ENCODE measurements around the gene PLEKHG5. TPM values are rescaled to one million over a fixed set of nuclear protein-coding genes. Genes with fewer than 3 reads are reported as not detected.
A peak's percentile ranks its signal among the peaks of the same experiment; 100 is the strongest.
"Not testable (repeated sequence)": the region's sequence is repeated elsewhere in the genome, so short reads cannot be mapped to it uniquely, and the experiment has no call there.

Gene PLEKHG5
- total RNA-seq, 1 experiment from 2014 or later: 20.4 TPM

DNA sequence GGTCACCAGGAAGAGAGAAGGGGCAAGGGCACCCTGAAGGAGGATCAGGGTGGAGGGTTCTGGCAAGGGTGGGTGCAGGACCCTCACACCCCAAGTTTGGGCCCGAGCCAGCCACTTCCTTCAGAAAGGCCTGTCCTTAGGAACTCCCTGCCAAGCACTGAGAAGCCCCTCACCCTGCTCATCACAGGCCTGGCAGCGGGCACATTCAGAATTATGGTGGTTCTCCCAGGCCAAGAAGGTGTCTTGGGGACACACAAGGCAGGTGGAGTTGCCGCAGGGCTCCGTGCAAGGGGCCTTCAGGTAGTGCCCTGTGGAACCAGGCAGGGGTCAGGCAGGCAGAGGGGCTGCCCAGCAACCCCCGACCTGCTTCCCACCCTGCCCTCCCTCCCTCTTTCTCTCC lies 26.6 kb downstream of the PLEKHG5 start:
- no peak for DNase-seq (ENCODE audit: low read depth)

DNA sequence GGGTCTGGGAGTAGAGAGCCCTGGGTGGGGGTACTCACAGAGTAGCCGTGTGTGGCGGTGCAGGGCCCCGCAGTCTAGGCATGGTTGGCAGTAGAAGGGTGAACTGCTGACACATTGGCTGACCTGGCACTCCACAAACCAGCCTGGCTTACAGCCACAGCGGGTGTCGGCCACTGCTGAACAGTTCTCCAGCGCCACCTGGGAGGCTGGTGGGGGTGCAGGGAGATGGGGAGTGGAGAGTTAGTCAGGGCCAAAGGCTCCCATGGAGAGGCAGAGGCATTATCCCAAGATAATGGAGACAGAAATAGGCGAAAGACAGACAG lies 27.0 kb downstream of the PLEKHG5 start:
- peak; percentile 29 for DNase-seq (ENCODE audit: low read depth)

DNA sequence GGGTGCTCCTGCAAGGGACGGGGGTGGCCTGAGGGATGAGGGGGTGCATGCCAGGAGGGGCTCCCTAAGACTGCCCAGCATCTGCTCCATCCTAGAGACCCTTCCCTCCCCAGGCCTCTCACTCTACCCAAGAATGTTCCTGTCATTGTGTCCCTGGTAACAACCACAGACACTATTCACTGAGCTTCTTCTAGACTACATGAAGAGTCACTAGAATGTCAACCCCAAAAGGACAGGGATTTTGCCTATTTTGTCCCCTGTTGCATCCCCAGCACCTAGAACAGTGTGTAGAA lies 28.4 kb downstream of the PLEKHG5 start:
- DNase-seq (ENCODE audit: low read depth): no peak

DNA sequence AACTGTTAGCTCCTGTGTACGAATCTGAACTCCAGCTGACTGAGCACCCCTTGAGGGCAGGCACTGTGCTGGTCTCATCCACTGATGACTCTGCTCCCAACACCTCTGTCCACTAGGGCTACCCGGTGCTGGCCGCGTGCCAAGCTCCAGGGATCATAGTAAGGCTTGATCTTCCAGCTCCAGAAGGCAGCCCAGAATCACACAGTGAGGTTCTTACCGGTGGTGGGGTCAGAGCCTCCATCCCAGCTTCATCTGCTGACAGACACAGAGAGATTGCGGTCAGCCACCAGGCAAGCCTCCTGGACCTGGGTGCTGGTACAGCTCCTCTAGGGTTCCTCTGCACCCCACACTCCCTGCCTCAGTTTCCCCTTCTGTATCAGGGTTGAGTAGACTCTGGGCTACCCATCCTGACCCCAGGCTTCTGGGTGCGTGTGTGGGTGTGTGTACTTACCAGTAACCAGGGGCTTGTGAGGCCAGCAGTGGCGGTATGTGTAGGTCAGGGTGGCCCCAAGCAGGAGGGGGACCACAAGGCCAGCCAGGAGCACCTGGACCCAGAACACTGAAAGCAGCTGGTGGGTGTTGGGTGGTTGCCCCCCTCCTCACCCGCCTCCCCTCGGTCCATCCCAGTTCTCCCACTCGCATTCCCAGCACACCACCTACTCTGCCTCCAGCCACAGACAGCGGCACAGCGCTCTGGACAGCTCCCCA lies 28.9 kb downstream of the PLEKHG5 start:
- DNase-seq (ENCODE audit: low read depth): no peak

DNA sequence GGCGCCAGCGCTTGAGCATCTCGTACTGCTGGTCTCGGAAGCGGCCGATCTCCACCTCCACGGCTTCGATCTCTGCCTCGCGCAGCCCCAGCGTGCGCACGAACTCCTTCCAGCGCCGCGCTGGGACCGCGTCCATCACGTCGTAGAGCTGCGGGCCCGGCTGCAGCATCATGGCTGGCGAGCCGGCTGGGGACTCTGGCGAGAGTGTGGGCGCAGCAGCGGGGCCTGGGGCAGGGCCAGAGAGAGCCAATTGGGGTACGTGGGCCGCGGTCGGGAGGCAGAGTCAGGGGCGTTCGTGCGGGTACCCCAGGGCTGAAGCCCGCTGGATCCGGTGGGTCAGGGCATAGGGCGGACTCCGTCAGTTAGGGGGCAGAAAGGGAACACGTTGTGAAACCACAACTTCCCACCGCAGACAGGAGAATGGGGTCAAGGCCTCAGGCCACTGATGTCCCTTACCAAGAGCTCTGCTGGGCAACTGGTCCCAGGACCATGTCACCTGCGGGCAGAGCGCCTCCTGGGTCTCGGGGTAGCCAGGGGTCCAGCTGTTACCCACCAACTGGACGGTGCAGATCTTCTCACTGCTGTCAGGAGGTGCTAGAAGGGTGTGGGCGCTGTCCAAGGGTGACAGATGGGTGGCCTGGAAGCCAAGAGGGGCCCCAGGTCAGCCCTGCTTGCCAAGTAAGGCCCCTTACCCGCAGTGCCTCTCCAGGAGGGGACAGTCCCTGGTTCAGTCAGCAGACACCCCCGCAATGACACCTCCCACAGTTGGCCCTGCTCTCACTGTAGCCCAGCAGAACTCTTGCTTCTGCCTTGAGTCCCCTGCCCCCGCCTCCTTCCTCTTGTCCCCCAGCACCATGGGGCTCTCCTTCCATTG lies 29.7 kb downstream of the PLEKHG5 start:
- DNase-seq (ENCODE audit: low read depth): no peak

DNA sequence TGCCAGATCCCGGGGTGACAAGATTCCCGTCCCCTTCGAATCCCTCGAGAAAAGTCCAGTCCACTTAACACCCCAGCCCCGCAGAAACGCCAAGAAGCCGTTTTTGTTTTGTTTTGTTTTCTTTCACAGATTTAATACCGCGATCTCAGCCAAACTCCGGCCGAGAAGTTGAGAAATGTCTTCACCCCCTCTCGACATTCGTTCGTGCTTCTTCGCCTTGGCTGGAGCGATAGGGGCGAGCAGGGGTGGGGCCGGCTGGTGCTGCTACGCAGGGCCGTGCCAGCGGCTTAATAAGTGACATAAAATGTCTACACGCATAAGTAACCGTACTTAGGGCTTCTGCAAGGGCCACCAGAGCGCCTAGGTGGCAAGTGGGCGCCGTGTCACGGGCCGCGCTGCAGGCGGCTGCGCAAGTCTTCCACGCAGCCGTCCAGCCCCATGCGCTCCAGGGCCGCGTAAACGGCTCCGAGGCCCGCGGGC lies 30.4 kb downstream of the PLEKHG5 start:
- DNase-seq (ENCODE audit: low read depth): no peak

DNA sequence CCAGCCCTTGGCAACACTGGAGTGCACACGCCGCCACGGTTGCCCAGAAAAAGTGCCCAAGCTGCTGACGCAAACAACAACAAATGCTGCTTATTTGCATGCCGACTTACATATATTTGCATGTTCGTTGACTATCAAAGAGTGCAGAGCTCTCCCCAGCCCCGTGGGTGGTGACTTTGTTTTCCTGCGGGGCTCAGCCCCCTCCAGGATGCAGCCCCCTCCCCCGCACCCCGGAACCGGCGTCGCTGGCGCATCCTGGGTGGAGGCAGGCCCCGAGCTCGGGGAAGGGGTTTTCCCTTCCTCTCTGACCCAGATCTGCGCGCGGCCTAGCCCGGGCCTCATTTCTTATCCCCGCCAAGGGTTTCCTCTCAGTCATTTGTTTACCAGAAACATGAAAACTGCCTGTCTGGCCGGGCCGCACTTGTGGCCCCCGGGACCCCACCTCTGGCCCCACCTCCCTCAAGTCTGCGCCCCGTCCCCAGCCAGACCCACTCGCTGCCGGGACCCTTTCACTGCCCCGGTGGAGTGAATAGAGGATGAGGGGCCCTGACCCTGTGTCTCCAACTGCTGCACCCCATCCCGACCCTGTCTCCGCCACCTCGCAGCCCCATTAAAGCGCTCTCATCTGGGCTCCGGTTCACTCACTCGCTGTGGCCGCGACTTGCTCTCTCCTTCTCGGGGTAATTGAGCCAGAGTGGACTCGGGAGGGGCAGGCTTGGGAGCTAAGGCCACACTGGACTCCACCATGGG lies 31.0 kb downstream of the PLEKHG5 start:
- no peak for DNase-seq (ENCODE audit: low read depth)

DNA sequence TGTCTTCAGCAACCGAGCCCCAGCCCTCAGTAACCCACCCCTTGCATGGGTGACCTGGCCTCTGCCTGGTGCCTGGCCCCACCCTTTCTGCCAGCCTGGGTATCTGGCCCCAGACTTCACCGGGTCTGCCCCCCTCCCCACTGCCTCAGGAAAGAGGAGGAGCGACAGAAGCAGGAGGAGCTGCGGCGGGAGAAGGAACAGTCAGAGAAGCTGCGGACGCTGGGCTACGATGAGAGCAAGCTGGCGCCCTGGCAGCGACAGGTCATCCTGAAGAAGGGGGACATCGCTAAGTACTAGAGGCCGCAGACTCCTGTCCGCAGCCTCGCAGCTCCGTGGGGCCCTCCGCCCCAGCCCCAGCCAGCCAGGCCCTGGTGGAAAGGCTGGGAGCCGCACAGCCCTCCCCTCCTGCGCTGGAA lies 31.6 kb downstream of the PLEKHG5 start:
- no peak for DNase-seq (ENCODE audit: low read depth)

DNA sequence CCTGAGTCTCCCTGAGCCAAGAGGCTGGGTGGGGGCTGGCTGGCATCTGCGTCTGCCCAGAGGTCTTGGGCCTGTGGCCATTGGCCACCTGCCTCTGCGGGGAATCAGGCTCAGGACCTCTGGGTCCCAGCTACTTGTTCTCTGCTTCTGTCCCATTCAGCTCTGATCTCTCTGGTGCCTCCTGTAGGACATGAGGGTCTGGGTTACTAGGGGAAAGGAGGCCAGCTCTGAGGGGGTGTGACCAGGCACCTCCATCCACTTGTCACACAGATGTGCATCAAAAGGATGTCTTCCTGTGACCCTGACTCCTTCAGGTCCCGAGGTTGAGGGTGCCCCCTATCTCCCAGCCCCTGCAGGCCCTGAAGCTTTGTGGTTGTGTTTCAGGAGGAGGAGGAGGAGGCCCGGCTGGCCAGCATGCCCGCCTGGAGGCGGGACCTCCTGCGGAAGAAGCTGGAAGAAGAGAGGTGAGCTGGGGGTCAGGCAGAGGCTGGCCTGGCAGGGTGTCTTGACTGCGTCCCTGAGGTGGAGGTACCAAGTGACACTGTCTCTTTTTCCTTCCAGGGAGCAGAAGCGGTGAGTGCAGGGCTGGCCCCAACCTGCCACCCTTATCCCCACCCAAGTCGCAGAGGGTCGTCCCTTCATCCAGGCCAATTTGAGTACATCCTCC lies 34.5 kb downstream of the PLEKHG5 start:
- no peak for DNase-seq (ENCODE audit: low read depth)

DNA sequence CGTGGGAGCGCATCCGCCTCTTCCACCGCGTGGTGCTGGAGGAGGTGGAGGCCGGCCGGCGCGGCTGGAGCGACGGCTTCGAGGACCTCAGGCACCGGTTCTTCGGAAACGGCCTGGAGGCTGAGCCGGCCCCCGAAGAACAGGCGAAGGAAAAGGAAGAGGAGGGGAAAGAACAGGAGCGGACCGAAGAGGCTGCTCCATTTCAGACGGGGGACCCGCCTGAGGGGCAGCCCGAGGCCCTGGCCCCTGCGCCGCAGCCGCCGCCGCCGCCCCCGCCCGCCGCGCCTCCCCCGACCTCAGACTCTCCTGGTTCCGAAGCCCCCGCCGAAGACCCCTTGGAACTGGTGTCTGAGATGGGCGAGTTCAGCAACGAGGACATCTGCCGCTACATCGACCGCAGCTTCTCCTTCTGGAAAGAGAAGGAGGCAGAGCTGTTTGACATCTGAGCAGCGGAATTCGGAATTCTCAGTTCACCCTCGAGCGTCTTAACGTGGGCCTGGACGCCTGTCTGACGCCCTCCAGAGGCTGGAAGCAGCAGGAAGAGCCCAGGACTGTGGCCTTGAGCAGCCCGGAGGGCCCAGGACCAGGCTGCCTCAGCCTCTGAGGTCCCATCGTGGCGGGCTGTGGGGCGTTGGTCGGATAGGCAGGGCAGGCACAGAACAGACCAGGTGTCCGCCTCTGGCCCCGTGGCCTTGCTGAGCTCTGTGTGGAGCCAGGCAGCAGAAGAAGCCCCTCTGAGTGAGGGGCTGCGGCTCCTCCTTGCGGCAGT lies 35.5 kb downstream of the PLEKHG5 start:
- DNase-seq (ENCODE audit: low read depth): not testable (repeated sequence)

DNA sequence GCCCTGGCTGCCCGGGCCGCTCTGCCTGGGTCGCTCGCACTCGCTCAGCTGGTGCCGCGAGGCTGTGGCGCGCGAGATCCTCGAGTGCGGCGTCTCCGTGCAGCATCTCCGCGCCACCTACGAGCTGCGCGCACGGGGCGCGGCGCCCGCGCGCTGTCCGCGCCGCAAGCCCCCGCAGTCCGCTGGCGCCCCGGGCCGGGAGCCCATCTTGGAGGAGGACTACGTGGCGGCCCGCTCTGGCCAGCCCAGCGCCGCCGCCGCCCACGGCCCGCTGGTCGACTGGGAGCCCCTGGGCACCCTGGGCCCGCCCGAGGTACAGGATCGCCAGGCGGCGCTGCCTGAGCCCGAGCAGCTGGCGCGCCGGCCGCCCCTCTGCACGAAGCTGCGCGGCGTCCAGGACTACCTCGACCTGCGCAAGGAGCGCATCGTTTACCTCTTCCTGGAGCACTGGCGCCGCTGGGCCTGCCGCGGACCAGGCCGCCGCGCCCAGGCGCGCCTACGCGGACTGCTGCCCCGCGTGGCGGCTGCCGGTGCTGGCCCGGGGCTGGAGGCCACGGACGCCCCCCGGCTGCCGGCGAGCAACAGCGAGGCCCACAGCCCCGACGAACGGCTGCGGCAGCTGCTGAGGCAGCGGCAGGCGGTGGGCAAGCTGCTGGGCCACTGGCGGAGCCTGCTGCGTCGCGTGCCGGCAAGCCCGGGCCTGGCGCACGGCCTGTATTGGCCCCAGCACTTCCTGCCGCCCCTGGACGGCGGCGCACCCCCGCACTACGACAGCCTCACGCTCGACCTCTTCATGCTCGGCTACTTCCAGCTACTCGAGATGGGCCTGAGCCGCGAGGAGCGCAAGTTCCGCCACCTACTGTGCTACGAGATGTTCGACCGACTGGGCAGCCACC lies 36.4 kb downstream of the PLEKHG5 start:
- DNase-seq (ENCODE audit: low read depth): no peak

DNA sequence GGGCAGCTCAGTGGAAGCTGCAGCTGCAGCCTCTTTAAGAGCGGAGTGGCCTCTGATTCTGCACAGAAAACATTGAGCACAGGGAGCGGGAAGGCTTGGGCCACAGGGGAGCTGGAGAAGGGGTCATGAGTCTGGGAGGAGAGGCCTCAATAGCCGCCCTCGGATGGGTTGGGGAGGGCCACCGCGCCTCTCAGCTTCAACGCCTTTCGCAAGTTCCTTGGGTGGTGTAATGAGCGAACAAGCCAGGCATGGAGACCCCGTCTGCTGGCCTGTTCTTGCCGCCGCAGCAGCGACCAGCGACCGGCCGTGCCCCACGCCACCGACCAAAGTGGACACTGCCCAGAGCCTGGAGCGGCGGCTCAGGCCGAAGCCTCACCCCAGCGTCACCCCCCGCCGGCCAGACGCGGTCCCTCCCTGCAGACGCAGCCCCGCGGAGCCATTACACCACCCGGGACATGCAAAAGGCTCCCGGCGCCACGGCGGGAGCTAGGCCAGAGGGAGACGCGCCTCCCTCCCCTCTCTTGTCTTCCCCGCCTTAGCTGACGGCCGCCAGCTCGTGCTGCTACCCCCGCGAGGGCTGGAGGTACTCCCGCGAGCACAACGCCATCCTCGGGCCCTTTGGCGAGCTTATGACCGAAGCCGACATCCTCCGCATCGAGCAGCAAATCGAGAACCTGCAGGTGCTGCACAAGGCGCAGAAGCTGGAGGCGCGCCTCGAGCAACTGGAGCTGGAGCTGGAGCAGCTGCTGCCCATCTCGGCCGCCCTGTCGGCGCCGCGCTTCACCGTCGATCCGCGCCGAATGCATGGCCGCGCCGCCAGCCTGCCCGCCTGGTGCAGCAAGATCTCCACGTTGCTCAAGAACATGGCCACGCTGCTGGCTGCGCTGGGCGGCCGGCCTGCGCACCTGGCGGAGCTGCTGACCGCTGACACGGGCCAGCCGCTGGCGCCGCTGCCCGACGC lies 37.3 kb downstream of the PLEKHG5 start:
- DNase-seq (ENCODE audit: low read depth): not testable (repeated sequence)

DNA sequence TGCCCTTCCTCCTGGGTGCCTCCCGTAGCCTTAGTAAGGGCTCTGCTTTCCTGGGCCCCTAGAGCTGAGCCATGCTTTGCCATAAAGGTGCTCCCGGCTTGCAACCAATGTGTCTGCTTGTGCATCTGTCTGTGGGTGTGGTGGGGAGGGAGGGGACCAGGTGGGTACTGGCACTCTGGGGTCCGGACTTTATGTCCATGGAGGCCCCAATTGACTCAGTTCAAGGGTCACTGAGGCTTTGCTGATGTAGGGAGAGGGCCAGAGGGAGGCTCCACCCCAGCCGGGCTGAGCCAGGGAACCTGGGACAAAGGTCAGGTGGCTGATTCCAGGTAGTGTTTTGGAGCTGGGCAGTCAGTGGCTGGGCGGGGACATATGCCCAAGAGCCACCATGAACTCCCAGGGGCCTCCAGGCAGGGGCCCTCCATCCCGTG lies 40.5 kb downstream of the PLEKHG5 start:
- DNase-seq (ENCODE audit: low read depth): no peak

DNA sequence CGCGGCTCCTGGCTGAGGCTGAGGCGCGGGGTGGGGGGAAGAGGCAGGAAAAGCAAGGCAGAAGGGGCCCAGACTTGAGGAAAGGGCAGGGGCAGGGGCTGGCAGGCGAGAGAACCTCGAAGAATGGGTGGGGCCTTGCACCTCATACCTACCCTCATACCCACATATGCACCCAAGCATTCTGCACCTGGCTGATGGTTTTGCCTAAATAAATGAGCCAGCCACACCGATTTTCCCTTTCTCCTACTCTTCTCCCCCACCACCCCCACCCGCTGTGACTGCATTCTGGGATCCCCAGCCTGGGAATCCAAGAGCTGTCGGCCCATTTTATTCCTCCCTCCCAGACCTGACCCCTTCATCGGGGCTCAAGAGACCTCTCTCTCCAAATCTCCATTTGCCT lies 41.0 kb downstream of the PLEKHG5 start:
- DNase-seq (ENCODE audit: low read depth): not testable (repeated sequence)

DNA sequence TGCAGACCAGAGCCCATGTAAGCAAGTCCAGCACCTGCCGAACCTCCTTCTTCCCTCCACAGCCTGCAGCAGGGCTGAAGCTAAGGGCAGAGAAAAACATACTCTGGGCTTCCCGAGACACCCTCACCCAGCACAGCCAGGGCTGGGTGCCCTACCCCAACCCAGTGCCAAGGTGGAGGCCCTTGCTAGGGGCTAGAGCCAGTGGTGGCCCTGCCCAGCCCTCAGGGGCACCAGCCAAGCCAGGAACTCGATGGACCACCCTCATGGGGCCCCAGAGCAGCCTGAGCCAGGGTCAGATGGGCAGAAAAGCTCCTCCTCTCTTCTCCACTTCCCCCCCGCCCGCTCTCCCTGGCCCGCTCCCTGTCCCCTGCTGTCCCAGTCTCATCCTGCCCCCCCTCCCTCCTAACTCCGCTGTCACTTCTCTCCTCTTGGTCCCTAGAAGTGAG lies 41.4 kb downstream of the PLEKHG5 start:
- DNase-seq (ENCODE audit: low read depth): no peak

DNA sequence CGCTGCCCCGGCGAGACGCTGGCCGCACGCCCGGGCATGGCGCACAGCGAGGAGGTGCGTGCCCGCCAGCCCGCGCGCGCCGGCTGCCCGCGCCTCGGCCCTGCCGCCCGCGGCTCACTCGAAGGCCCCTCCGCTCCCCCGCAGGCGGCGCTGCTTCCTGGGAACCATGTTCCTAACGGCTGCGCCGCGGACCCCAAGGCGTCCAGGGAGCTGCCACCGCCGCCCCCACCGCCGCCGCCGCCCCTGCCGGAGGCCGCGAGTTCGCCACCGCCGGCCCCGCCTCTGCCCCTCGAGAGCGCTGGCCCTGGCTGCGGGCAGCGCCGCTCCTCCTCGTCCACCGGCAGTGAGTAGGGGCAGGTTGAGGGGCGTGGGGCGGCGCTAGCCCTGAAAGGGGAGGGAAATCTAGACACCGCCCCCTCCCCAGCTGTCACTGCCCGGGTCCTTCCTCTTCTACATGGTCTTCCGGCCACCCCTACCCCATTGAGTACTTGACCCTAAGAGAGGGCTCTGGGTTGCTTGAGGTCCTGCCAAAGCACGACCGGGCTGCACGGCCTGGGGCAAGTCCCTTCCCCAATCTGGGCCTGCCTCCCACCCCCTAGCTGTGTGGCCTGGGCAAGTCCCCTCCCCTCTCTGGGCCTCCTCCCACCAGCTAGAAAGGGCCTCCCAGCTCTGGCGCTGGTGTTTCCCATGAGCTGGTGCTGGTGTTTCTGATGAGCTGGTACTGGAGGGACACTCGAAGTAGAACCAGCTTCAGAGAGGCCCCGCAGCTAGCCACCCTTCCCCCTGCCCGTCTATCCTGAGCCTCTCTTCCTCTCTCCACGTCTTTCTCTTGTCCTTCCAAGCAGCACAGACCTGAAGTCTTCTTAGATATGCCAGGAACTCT lies 42.5 kb downstream of the PLEKHG5 start:
- DNase-seq (ENCODE audit: low read depth): no peak
